DND-41 (cell line): Measurements from ENCODE around the gene GRID2.

Experiments
- EZH2 ChIP-seq: IDR thresholded peaks from 3 replicates; pipeline ENCODE4 v1.6.1; 2012; ENCODE audit warnings: borderline replicate concordance, low read depth, mild to moderate bottlenecking, moderate library complexity, low read length, inconsistent platforms; ENCODE audit not compliant: severe bottlenecking
- TF ChIP-seq, protein P1 (sequence below): IDR thresholded peaks from 2 replicates; pipeline ENCODE4 v1.5.1; 2012; ENCODE audit warnings: borderline replicate concordance, low read length, moderate library complexity, mild to moderate bottlenecking; ENCODE audit not compliant: poor library complexity, severe bottlenecking; ENCODE audit errors: extremely low read depth

DNA sequence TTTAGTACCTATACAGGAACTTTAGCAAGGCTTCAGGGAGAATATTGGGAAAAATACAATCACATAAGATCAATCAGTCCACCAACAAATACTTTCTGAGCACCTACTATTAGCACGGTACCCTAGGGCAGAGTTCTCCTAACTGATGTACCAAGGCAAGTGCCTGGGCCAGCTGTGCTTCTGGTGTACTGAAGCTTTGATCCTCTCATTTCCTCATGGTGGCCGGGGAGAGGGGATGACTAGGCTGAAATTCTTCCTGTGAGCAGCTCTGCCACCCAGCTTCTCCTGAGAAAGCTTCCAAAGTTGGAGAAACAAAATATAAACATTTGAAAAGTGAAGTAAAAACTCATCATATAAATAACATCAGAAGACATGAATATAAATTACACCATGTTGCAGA is 1475.5 kb downstream of the GRID2 start:
- TF ChIP-seq EZH2: no peak
- TF ChIP-seq, protein P1, sequence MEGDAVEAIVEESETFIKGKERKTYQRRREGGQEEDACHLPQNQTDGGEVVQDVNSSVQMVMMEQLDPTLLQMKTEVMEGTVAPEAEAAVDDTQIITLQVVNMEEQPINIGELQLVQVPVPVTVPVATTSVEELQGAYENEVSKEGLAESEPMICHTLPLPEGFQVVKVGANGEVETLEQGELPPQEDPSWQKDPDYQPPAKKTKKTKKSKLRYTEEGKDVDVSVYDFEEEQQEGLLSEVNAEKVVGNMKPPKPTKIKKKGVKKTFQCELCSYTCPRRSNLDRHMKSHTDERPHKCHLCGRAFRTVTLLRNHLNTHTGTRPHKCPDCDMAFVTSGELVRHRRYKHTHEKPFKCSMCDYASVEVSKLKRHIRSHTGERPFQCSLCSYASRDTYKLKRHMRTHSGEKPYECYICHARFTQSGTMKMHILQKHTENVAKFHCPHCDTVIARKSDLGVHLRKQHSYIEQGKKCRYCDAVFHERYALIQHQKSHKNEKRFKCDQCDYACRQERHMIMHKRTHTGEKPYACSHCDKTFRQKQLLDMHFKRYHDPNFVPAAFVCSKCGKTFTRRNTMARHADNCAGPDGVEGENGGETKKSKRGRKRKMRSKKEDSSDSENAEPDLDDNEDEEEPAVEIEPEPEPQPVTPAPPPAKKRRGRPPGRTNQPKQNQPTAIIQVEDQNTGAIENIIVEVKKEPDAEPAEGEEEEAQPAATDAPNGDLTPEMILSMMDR: no peak
